NT2/D1 (cell line): ENCODE measurements around the gene AMBP.

Experiments used
- DNase-seq: peaks from one replicate; pipeline ENCODE4 v3.0.0-alpha.2; 2011; ENCODE audit warnings: low read depth, low spot score
- H3K27me3 ChIP-seq: 2 replicates; pipeline ENCODE4 v1.6.0; 2011; ENCODE audit warnings: mild to moderate bottlenecking; ENCODE audit not compliant: insufficient read length, insufficient read depth
- H3K36me3 ChIP-seq: 2 replicates; pipeline ENCODE4 v1.6.1; 2011; ENCODE audit warnings: mild to moderate bottlenecking, low read length, mixed read lengths; ENCODE audit not compliant: insufficient read depth, insufficient read length
- H3K4me1 ChIP-seq: 2 replicates; pipeline ENCODE4 v1.5.1; 2011; ENCODE audit not compliant: insufficient read depth, insufficient read length
- H3K4me3 ChIP-seq: 2 replicates; pipeline ENCODE4 v1.5.1; 2011; ENCODE audit warnings: low read depth; ENCODE audit not compliant: insufficient read length
- H3K9ac ChIP-seq: 2 replicates; pipeline ENCODE4 v1.6.0; 2011; ENCODE audit warnings: low read depth; ENCODE audit not compliant: insufficient read length
- H3K9me3 ChIP-seq: 2 replicates; pipeline ENCODE4 v1.5.1; 2011; ENCODE audit warnings: mild to moderate bottlenecking, low read length; ENCODE audit not compliant: insufficient read depth
- SUZ12 ChIP-seq: IDR thresholded peaks from 2 replicates; pipeline ENCODE4 v1.6.1; 2011; ENCODE audit not compliant: insufficient read length, insufficient read depth; ENCODE audit errors: extremely low read depth
- YY1 ChIP-seq: IDR thresholded peaks from 2 replicates; pipeline ENCODE4 v1.6.1; 2011; ENCODE audit not compliant: insufficient read length, insufficient read depth
- ZNF274 ChIP-seq: IDR thresholded peaks from 2 replicates; pipeline ENCODE4 v1.6.1; 2011; ENCODE audit warnings: mild to moderate bottlenecking, low read depth, low read length

The AMBP gene

GRCh38 chr9:114057161-114057885 is 20.8 kb downstream of the AMBP start:
- Histone ChIP-seq H3K36me3 (peaks cover 6% of the 10 kb centered on the region), H3K4me1 (peaks cover 2% of the 10 kb centered on the region), H3K9ac (no peak overlapping the region), H3K4me3 (no peak overlapping the region), H3K9me3 (no peaks in the 10 kb centered on the region), H3K27me3 (no peaks in the 10 kb centered on the region)
- no peak for DNase-seq
- no peak for TF ChIP-seq YY1

- H3K9me3 ChIP-seq, result no peaks in the 10 kb centered on the region
- H3K9ac ChIP-seq, result no peak overlapping the region
- no peak for DNase-seq
- no peak overlapping the region for H3K4me3 ChIP-seq
- H3K4me1 ChIP-seq, result peaks cover 2% of the 10 kb centered on the region
- peaks cover 11% of the 10 kb centered on the region for H3K36me3 ChIP-seq
- no peaks in the 10 kb centered on the region for H3K27me3 ChIP-seq
- TF ChIP-seq YY1 (no peak), ZNF274 (no peak), SUZ12 (no peak)
Measured at GRCh38 chr9:114056527-114056926, 21.6 kb downstream of the AMBP start.

DNA sequence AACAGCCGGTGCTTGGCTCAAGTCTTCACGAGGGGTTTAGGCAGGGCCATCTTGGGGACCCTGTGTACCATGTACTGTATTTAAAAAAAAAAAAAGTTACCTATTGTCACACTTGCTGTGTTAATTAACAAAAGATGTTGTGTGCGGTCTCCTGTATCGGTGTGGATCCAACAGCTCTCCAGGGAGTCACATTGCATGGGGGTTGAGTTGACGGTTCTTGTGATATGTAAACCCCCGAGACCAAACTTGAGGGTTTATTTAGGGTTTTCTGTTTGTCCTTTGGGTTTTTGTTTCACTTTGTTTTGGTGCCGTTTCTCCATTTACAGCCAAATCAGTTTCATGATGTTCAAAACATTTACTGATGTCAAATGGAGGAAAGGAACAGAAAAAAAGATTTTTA is 22.2 kb downstream of the AMBP start:
- Histone ChIP-seq H3K4me3 (no peak overlapping the region), H3K9me3 (no peaks in the 10 kb centered on the region), H3K27me3 (no peaks in the 10 kb centered on the region), H3K9ac (no peak overlapping the region), H3K36me3 (peaks cover 15% of the 10 kb centered on the region), H3K4me1 (peaks cover 2% of the 10 kb centered on the region)
- DNase-seq, result no peak
- TF ChIP-seq YY1 (no peak), SUZ12 (no peak), ZNF274 (no peak)

DNA sequence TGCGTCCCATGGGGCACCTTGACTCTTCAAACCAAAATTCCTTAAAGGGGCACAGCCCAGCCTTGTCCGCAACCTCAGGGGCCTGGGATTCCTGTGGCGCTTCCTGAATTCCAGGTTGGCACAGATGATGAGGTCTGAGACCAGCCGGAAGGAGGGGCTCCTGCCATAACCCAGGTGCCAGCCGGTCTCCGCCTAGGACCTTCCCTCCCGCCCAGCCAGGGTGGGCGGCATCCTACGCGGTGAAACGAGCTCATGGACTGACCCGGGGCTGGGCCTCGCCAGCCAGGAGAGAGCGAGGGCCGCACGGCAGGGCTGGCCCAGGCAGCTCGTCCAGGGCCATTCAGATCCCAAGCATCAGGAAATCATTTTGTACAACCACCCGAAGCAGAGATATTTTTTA is 23.0 kb downstream of the AMBP start:
- Histone ChIP-seq H3K9ac (peak overlapping the region; percentile 13), H3K4me3 (no peak overlapping the region), H3K9me3 (no peaks in the 10 kb centered on the region), H3K27me3 (no peaks in the 10 kb centered on the region), H3K4me1 (peaks cover 2% of the 10 kb centered on the region), H3K36me3 (peaks cover 20% of the 10 kb centered on the region)
- TF ChIP-seq SUZ12, result no peak
- no peak for TF ChIP-seq YY1
- no peak for TF ChIP-seq ZNF274
- DNase-seq, result no peak

- H3K36me3 ChIP-seq, result peaks cover 28% of the 10 kb centered on the region
- H3K27me3 ChIP-seq, result no peaks in the 10 kb centered on the region
- TF ChIP-seq YY1 (no peak), SUZ12 (no peak), ZNF274 (no peak)
- peaks cover 2% of the 10 kb centered on the region for H3K4me1 ChIP-seq
- DNase-seq, result no peak
- H3K9me3 ChIP-seq, result no peaks in the 10 kb centered on the region
- no peak overlapping the region for H3K9ac ChIP-seq
- no peak overlapping the region for H3K4me3 ChIP-seq
Measured at GRCh38 chr9:114054191-114054690, 23.9 kb downstream of the AMBP start.

DNA sequence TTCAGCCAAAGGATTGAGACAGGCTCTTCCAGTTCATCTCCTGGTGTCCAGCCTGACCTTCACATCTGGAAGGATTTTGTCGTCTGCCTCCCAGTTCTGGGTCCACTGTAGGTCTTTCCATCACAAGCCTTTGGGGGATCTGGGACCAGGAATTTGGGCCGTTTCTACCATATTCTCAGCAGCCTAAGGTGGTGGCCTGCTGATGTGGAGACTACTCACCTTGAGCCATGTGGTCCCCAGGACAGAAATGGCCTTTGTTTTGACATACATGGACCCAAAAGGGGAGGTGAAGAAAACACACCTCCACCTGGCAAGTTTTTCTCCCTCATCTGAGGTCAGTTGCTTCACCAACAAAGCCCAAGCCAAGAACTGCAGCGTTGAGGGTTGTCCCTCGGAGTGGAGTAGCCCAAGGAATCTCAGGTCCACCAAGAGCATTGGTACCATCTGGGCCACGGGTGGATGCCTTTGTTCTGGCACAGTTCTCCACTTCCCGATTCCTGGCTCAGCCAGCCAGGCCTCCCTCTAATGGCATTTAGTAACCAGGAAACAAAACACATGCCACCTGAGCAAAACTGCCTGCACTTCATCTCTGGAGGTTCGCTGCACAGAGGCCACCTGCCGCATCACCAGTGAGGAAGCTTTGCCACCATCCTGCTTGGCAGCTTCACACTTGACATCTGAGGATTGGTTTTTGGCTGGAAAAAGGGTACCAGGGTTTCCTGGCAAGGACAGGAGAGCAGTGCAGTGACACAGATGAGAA is 24.7 kb downstream of the AMBP start:
- H3K9ac ChIP-seq, result no peak overlapping the region
- no peaks in the 10 kb centered on the region for H3K9me3 ChIP-seq
- no peaks in the 10 kb centered on the region for H3K27me3 ChIP-seq
- peaks cover 2% of the 10 kb centered on the region for H3K4me1 ChIP-seq
- no peak for TF ChIP-seq SUZ12
- TF ChIP-seq YY1, result no peak
- no peak for TF ChIP-seq ZNF274
- peaks cover 36% of the 10 kb centered on the region for H3K36me3 ChIP-seq
- no peak overlapping the region for H3K4me3 ChIP-seq
- no peak for DNase-seq

GRCh38 chr9:114051706-114052105 is 26.4 kb downstream of the AMBP start:
- no peak overlapping the region for H3K4me3 ChIP-seq
- H3K9ac ChIP-seq, result no peak overlapping the region
- H3K4me1 ChIP-seq, result peaks cover 2% of the 10 kb centered on the region
- H3K36me3 ChIP-seq, result peaks cover 40% of the 10 kb centered on the region
- no peak for DNase-seq
- no peaks in the 10 kb centered on the region for H3K27me3 ChIP-seq
- H3K9me3 ChIP-seq, result no peaks in the 10 kb centered on the region
- TF ChIP-seq YY1, result no peak
